Measurements from ENCODE around the gene KCNJ12. TPM values are rescaled to one million over a fixed set of nuclear protein-coding genes. Genes with fewer than 3 reads are reported as not detected.
"Not testable (repeated sequence)": the region's sequence is repeated elsewhere in the genome, so short reads cannot be mapped to it uniquely, and the experiment has no call there.

The KCNJ12 gene
- total RNA-seq, 1 donor from 2014 or later = 14.6 TPM

DNA sequence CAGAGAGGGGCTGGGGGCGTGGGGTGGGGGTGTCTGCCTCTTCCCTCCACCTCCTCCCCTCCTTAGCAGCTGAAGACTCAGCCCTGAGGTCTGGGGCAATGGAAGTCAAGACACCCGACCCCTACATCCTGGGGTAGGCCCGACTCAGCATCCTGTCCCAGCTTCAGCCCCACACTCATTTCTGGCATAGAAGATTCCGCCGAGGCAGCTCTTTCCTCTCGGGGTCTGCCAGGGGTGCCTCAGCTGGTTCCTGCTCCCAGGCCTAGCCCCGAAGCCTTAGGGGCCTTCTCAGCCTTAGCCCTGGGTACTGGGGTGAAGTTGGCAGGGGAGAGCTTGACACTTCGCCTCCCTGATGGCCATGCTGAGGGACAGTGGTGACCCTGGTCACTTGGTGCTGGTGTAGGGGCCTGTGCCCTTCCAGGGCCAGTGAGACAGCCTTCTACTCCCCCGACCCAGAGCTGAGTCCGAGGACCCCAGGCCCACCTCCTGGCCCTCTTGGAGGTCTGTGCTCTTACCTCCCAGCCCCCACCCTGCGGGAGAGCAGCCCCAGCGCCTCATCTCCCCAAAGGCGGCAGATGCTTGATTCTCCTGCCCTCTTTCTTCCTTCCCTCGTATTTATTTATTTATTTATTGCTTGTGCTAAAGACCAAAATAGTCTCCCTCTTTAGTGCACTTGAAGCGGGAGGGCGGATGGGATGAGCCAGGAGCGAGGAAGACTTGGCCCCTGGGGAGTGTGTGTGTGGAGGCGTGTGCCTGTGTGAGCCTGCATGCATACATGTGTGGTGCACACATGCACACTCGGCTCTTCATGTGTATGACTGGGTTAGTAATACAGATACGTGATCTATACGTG is 42.5 kb downstream of the KCNJ12 start:
- no peak for DNase-seq (ENCODE audit: low read depth)

DNA sequence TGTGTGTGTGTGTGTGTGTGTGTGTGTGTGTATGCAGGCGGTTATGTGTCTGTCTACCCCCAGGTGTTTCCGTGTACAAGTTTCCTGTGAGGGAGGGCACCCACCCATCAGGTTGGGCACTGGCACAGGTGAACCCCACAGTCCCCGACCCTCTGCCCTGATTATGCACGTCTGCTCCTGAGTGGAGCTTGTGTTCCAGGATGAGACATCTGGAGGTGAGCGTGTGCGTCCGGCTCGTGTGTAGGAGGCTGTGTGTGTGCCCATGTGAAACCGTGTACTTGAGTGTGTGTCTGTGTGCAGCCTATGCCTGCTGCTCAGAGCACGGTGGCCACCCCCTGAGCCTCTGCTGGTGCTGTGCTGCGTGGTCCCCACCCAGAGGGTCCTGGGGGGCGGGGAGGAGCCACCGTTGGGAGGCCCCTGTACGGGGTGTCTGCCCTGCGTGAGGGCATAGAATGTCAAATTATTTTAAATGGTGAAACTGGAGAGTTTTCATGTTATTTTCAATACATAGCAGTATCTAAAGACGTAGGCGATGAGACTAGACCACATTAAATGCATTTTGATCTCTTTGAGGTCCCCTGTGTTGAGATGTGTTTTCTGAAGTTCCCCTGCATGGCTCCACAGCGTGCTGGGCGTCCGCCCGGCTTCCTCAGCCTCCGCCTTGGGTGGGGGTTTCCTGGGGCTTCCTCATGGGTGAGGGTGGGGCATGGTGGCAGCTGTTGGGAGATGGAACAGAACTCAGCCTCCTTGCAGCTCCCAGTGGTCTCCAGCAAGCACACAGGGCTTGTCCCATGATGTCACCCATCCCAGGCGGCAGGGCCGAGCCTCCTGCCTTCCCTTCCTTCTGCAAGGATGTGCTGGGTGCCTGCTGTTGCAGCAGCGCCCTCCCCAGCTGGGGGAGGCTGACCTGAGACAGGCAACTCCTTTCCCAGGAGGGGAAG is 43.4 kb downstream of the KCNJ12 start:
- no peak for DNase-seq (ENCODE audit: low read depth)

DNA sequence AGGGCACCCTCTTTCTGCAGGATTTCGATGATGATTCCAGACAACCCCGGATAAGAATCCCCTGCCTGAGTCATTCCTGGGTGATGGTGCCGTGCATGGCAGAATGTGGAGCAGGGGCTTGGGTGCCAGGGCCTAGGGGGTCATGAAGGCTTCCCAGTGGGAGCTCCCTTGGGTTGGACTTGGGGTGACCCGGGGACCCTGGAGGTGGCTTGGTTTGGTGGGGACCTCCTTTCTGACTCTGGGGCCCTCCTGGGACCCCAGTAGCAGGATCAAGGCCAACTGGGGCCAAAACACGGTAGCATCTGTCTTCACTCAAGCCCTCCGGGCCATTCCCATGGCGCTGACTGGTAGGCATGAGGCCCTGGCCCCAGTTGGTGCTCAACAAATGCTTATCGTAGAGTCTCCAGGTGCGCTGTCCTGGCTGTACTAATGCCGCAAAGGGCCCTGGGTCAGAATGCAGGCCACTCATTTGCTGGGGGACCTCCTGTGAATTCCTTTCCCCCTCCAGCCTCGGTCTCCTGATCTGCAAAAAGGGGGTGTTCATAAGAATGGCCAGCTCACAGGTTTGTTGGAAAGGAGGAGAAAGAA is 44.4 kb downstream of the KCNJ12 start:
- not testable (repeated sequence) for DNase-seq (ENCODE audit: low read depth)

DNA sequence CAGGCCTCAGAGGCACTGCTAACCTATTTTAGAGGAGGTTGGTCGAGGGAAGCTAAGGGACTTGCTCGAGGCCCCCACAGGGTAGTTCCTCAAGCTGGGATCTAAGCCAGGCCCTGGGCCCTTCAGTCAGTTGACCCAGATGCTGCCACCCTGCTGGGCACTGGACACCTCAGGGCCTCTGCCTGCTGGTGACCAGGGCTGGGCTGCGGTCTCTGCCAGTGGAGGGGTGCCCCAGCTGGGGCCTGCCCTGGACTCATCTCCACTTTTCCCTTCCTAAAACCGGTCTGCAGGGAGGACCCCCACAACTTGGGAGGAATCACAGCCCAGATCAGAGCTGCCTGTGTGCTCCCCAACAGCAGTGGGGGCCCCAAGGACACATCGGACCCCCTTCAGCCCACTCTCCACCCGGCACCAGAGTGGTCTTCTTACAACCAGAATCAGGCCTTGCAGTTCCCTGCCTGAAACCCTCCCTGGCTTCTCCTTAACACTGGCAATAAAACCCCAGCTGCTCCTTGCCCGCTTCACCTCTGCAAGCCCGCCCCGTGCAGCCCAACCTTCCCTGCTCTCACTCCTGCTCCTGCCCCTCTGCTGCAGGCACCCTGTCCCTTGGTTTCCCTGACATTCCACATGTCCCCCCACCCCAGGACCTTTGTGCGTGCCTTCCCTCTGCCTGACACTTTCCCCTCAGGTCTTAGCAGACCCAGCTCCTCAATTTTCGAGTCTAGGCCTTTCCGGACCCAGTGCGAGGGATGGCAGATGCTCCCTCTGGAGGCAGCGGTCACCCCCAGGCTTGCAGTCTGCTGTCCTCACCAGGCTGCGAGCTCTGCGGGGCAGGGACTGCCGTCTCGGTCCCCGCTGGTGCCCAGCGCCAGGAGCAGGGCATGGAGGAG is 45.5 kb downstream of the KCNJ12 start:
- DNase-seq (ENCODE audit: low read depth) = not testable (repeated sequence)

DNA sequence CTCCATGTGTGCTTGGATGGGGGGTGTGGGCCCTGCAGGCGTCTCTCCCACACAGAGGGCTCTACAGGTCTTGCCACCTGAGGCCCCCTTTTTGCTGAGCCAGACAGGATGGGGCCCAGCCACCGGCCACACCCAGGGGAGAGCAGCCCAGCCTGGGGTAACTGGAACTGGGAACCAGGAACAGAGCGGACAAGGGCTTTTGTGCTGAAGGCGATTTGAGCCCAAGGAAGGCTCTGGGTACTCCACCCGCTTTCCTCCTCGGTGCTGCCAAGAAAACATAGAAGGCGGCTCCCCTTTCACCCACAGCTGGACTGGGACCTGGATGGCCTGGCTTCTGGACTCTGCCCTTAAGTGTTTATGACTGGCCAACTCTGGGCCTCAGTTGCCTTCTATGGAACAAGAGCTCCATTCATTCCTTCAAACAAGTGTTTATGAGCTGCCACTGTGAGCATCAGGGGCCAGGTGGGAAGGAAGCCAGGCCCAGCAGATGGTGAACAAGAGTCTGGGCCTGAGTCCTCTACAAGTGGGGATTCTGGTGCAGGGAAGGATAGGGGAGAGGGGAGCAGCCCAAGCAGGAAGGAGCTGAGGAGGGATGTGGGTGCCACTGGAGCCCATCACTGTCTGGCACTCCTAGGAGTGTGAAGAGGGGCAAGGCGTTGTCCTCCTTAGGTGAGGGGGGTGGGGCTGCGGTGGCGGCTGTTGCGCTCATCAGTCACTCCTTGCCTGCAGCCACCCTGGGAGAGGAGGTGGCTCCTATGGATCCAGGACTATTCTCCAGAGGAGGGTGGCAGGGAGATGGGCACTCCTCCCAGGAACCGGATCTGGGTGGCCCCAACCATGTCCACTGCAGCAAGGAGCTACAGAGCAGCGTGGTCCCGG is 46.4 kb downstream of the KCNJ12 start:
- not testable (repeated sequence) for DNase-seq (ENCODE audit: low read depth)

DNA sequence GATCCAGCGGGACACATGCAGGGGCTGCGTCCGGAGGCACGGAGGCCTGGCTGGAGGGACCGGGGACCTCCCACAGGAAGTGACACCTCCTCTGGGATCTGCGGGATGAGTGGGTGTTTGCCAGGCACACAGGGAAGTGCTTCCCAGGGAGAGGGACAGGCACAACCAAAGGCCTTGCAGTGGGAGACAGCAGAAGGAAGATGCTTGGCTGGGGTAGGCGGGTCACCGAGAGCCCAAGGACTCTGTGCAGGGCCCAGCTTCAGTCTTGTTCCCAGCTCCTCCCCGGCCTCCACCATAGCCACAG is 47.0 kb downstream of the KCNJ12 start:
- DNase-seq (ENCODE audit: low read depth) = not testable (repeated sequence)

DNA sequence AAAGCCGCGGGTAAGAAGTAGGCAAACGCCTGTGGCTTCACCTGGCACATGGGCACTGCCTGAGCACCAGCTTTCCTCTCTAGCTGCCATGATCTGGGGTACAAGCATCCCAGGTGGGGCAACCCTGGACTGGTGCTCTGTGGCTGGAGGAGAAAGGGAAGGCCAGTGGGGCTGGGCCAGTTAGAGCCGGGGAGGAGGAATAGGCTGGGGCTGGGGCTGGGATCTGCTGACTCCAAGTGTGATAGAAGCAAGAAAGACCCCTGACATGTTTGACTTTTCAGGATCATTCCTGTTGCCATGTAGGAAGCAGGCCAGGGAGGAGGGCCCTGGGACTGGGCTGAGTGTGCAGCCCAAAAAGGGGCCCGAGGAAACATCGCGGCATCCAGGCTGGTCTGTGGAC is 48.5 kb downstream of the KCNJ12 start:
- DNase-seq (ENCODE audit: low read depth) = not testable (repeated sequence)

DNA sequence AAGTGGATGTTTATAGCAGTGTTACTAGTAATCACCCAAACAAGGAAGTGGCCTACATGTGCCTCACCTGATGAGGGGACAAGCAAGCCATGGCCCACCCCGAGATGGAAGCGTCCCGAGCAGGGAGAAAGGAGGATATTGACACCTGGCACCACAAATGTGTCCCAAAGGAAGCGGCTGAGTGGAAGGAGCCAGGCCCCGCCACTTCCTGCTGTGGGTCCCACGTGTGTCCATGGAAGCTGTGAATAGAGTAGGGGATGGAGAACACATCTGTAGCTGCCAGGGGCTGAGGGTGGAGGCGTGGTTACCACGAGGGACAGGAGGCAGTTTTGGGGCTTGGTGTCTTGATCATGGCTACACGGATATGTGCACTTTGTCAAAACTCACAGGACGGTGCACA is 49.2 kb downstream of the KCNJ12 start:
- DNase-seq (ENCODE audit: low read depth) = no peak

DNA sequence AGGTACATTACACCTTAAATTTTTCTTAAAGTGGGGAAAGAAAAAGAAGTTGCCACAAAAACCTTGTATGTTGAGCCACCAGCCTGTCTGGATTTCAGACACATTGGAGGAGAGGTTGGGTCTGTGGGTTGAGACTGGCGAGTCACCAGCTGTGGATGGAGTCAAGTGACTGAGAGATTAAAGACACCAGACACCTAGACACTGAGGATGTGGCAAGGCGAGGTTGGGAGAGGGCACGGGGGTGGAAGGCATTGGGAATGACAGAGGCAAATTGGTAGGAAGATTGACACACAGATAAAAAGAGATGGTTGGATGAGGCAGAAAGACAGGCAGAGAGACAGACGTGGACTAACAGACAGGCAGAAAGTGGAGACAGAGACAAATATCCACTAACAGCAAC is 49.6 kb downstream of the KCNJ12 start:
- DNase-seq (ENCODE audit: low read depth) = peak; percentile 74

DNA sequence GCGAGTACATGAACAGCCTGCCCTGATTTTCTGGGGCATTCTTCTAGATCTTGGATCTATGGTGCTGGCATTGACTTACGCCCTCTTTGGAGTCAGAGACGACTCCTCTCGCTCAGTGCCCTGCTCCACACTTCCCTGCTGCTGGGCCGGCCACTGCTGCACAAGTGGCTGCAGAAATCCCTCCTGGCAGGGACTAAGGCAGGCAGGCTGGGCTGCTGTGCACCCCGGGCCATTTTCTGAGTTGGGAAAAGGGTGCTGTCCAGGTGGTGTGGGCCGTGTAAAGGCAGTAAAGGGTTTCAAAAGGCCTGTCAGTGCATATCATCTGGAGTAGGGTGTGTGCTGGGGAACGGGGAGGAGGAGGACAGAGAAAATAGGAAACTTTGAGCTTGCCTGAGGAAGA is 50.1 kb downstream of the KCNJ12 start:
- not testable (repeated sequence) for DNase-seq (ENCODE audit: low read depth)

DNA sequence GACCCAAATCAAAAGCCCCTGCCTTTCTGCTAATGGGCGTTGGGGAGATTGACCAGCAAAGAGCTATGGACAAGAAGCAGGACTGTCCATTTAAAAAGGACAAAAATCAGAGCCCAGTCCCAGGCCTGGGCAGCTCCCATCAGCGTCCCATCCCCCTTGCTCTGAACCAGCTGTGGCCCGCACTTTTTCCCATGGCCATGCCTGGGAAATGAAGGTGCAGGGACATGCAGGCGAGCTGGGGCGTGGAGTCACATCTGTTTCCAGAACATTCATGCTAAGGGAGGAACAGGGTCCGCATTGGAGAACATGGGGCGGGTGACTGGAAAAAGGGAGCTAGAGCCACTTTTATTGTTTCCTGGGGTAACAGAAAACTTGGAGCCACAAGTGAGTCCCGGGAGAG is 50.7 kb downstream of the KCNJ12 start:
- DNase-seq (ENCODE audit: low read depth) = not testable (repeated sequence)

DNA sequence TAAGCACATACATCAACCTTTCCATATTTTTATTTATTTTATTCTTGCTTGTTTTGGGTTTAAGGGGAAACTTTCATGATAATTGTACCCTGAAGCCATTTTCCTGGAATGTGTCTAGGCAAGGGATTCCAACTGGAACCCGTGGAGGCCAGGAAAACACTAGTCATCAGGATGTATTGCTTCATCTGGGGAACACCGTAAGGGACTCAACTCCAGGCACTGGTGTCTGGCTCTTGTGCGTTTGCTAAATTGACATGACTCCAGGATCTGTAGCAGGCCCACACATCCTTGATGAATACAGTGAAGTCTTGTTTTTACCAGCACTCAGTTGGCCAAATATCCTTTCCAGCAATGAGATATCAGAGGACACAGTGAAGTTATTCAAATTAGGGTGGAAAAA is 51.6 kb downstream of the KCNJ12 start:
- not testable (repeated sequence) for DNase-seq (ENCODE audit: low read depth)

DNA sequence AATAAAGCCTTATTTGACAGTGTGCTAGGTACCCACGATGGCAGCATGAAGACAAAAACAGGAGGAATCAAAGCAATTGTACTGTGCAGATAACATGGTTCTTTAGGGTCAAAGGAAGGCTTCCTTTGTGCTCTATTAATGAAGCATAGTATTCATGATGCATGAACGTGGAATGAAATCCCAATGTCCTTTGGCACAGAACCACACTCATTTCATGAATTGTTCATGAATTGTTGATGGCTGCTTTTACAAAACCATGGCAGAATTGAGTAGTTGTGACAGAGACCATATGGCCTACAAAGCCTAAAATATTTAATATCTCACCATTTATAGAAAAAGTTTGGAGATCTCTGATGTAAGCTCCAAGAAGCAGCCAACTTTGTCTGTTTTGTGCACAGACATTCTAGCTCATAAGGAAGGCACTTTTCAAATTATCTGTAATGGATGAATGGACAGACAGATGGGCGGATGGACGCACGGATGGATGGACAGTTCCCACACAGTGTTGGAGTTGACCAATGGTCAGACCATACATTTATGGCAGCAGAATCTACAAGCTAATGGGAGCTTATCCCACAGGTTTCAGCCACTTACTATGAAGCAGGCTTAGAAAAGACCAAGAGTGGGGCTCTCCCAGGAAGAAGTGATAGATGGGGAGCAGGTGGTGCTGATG is 52.7 kb downstream of the KCNJ12 start:
- DNase-seq (ENCODE audit: low read depth) = not testable (repeated sequence)

DNA sequence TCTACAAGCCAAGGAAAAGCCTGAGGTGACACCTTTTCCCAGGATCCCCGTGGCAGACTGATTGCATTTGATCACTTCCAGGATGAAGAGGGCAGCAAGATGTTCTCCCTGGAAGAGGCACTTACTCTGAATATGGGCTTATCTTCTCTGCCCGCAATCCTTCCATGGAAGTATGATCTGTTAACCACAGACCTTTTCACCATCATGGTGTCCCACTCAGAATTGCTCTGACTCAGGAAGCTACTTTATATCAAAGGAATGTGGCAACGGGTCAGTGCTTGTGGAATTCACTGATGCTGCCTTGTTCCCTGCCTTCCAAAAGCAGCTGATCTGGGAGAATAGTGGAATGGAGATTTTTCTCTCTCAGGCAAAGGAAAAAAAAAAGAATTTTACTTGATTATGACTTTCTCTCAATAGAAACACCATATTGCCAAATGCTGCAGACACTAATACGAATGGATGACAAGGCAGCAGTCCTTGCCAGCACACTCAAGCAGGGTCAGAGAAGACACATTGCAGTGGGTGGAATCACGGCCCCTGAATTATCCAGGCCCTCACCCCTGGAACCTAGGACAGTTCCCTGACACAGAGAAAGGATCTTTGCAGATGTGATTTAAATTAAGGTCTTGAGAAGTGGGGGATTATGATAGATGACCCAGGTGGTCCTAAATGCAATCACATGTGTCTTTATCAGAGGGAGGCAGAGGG is 53.9 kb downstream of the KCNJ12 start:
- DNase-seq (ENCODE audit: low read depth) = not testable (repeated sequence)

DNA sequence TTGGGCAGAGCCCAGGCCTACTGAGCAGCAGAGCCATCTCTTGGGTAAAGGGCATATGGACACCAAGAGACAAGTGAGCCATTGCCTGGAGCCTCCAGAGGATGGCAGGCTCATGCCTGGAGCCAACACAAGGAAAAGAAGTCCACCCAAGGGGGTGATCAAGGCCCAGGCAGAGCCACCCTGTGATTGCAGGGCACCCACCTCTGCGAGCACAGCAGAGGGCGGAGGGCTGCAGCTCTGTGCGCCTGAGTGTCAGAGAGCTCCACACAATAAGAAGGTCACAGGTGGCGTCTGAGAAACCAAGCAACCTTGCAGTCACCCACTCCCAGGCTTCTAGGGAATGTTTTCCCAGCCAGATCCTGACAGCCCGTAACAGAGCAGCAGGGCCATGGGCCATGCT is 57.8 kb downstream of the KCNJ12 start:
- not testable (repeated sequence) for DNase-seq (ENCODE audit: low read depth)

DNA sequence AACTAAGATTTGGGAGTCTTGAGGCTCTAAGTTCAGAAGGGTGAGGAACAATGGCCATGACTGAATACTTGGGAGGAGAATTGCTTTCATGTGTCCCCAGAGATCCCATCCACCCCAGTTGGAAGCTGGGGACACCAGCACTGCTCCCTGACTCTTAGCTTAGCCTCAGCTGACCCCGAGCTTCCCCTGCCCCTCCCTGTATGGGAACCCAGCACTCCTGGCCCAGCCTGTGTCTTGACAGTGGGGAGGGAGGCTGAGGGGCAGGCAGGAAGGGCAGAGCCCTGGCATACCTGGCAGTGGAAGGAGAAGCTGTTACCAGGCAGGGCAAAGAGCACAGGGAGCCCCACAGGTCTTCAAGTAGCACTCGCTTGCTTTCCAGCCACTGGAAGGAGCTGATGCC is 58.8 kb downstream of the KCNJ12 start:
- DNase-seq (ENCODE audit: low read depth) = not testable (repeated sequence)

DNA sequence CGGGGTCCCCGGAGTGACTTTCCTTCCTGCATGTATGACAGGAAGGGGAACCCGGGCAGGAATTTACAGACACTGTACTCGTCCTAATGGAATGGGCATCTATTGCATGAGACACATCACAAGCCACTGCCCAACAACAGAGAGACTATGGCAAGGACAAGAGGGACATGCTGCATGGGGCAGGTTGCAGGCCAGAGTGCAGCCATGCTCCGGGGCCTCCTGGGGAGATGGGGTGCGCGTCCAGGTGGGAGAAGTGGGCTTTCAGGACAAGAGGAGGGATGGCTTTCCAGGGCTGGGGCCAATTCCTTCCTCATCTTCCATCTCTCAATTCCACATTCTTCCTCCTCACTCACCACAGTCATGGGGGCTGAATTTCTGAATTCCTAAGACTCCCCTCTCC is 60.3 kb downstream of the KCNJ12 start:
- not testable (repeated sequence) for DNase-seq (ENCODE audit: low read depth)
